Measurements from ENCODE around the gene DEFB129. TPM values are rescaled to one million over a fixed set of nuclear protein-coding genes. Genes with fewer than 3 reads are reported as not detected.

Gene DEFB129
- total and polyA plus RNA-seq, 10 of the 15 experiments (the other 5 are each of a cell fraction or from before 2014, with no cell fraction given): not detected

DNA sequence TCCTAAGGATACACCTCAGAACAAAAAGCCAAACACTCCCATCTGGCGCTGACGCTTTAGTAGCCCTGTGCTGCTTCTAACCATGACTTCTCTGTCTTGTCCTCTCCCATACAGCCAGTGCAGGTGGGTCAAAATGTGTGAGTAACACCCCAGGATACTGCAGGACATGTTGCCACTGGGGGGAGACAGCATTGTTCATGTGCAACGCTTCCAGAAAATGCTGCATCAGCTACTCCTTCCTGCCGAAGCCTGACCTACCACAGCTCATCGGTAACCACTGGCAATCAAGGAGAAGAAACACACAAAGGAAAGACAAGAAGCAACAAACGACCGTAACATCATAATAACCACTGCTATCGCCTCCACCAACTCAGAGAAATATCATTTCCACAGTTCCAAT, 31.9 kb downstream of the DEFB129 start (continued):
- TF ChIP-seq, protein P1, sequence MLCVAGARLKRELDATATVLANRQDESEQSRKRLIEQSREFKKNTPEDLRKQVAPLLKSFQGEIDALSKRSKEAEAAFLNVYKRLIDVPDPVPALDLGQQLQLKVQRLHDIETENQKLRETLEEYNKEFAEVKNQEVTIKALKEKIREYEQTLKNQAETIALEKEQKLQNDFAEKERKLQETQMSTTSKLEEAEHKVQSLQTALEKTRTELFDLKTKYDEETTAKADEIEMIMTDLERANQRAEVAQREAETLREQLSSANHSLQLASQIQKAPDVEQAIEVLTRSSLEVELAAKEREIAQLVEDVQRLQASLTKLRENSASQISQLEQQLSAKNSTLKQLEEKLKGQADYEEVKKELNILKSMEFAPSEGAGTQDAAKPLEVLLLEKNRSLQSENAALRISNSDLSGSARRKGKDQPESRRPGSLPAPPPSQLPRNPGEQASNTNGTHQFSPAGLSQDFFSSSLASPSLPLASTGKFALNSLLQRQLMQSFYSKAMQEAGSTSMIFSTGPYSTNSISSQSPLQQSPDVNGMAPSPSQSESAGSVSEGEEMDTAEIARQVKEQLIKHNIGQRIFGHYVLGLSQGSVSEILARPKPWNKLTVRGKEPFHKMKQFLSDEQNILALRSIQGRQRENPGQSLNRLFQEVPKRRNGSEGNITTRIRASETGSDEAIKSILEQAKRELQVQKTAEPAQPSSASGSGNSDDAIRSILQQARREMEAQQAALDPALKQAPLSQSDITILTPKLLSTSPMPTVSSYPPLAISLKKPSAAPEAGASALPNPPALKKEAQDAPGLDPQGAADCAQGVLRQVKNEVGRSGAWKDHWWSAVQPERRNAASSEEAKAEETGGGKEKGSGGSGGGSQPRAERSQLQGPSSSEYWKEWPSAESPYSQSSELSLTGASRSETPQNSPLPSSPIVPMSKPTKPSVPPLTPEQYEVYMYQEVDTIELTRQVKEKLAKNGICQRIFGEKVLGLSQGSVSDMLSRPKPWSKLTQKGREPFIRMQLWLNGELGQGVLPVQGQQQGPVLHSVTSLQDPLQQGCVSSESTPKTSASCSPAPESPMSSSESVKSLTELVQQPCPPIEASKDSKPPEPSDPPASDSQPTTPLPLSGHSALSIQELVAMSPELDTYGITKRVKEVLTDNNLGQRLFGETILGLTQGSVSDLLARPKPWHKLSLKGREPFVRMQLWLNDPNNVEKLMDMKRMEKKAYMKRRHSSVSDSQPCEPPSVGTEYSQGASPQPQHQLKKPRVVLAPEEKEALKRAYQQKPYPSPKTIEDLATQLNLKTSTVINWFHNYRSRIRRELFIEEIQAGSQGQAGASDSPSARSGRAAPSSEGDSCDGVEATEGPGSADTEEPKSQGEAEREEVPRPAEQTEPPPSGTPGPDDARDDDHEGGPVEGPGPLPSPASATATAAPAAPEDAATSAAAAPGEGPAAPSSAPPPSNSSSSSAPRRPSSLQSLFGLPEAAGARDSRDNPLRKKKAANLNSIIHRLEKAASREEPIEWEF (IDR thresholded peaks at IDR 0.05; ENCODE audit: insufficient replicate concordance, low read depth, low read length): no peak

DNA sequence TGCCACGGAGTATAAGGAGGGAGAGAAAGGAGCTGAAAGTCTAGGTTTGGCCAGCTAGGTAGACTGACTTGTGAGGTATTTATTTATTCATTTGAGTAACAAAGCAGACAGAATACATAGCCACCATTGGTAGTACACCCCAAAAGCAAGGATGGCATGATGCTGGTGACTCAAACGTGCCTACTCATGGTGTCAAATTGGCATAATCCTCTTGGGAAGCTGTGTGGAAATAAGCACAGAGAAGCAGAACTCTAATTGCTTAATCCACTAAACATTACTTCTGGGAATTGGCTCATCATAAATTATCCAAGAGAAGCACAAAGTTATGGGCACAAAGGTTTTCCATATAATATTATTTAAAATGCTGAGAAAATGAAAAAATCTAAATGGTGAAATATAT, 32.9 kb downstream of the DEFB129 start:
- no peak for FAIRE-seq
- H3K4me3 ChIP-seq: no peak overlapping the region
- no peaks in the 10 kb centered on the region for H3K36me3 ChIP-seq (ENCODE audit: control insufficient read depth in 2 of 2, insufficient read depth in 2 of 2, low read length in 1 of 2)
- H4K20me1 ChIP-seq (ENCODE audit: control insufficient read depth, insufficient read depth): no peaks in the 10 kb centered on the region
- in situ Hi-C loops (cut with MboI): no loop called here
- H3K4me2 ChIP-seq (ENCODE audit: control insufficient read depth, insufficient read depth): no peak overlapping the region
- no peaks in the 10 kb centered on the region; a peak in 1 of 4 replicates for H3K27me3 ChIP-seq (replicated peaks in 1 of 2; ENCODE audit: control insufficient read depth in 2 of 2, insufficient read depth in 2 of 2, low read length in 1 of 2)
- no peak overlapping the region for H3K27ac ChIP-seq (ENCODE audit: control insufficient read depth, insufficient read depth)
- no peak overlapping the region for H3K9ac ChIP-seq (ENCODE audit: control insufficient read depth, insufficient read depth, low read length)
- SMC1A ChIA-PET (ENCODE audit: uncharacterized antibody, unreplicated experiment): interaction anchor here (1.8 kb wide), 1 partner anchor 69 kb away, joined by 3 read pairs; no protein-coding TSS in a partner anchor
- DNase-seq (ENCODE audit: low read depth, low spot score): no peak
- POLR2A ChIA-PET: no interaction called here
- no peaks in the 10 kb centered on the region for H3K4me1 ChIP-seq (ENCODE audit: control insufficient read depth, insufficient read depth, low read length)
- no peaks in the 10 kb centered on the region for H3K9me3 ChIP-seq (replicated peaks; ENCODE audit: control insufficient read depth, insufficient read depth, low read length)
- no peak for TF ChIP-seq DPF2 (IDR thresholded peaks at IDR 0.05)
- TF ChIP-seq, protein P2, sequence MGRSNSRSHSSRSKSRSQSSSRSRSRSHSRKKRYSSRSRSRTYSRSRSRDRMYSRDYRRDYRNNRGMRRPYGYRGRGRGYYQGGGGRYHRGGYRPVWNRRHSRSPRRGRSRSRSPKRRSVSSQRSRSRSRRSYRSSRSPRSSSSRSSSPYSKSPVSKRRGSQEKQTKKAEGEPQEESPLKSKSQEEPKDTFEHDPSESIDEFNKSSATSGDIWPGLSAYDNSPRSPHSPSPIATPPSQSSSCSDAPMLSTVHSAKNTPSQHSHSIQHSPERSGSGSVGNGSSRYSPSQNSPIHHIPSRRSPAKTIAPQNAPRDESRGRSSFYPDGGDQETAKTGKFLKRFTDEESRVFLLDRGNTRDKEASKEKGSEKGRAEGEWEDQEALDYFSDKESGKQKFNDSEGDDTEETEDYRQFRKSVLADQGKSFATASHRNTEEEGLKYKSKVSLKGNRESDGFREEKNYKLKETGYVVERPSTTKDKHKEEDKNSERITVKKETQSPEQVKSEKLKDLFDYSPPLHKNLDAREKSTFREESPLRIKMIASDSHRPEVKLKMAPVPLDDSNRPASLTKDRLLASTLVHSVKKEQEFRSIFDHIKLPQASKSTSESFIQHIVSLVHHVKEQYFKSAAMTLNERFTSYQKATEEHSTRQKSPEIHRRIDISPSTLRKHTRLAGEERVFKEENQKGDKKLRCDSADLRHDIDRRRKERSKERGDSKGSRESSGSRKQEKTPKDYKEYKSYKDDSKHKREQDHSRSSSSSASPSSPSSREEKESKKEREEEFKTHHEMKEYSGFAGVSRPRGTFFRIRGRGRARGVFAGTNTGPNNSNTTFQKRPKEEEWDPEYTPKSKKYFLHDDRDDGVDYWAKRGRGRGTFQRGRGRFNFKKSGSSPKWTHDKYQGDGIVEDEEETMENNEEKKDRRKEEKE (IDR thresholded peaks at IDR 0.05): no peak
- no peak for ATAC-seq
- H3K79me2 ChIP-seq (ENCODE audit: control insufficient read depth, insufficient read depth, low read length): no peaks in the 10 kb centered on the region
- RAD21 ChIA-PET (ENCODE audit: unreplicated experiment): no interaction called here
- no TSS peak for BruUV-seq (replicated peaks)
- H2AFZ ChIP-seq (ENCODE audit: control insufficient read depth, low read depth, low read length): no peak overlapping the region
- 29% methylated on average over 2 of the region's 2 CpGs for WGBS (ENCODE audit: insufficient coverage, insufficient replicate concordance, low lambda C conversion rate, missing lambda C conversion rate)
- CTCF ChIA-PET: no interaction called here
- intact Hi-C loops (cut with micrococcal nuclease; ENCODE audit: unreplicated experiment): no loop called here

Data from GM12878 (cell line).